HG03558 (cell line): ENCODE measurements around the gene SMAP2.
"Not testable (repeated sequence)": the region's sequence is repeated elsewhere in the genome, so short reads cannot be mapped to it uniquely, and the experiment has no call there.

Source experiments
- ATAC-seq: cut with Tn5 transposase; IDR thresholded peaks from one replicate; pipeline ENCODE4 v1.9.1; 2021; ENCODE audit warnings: moderate number of reproducible peaks; ENCODE audit not compliant: unreplicated experiment; ENCODE audit errors: extremely low read depth

Gene SMAP2

DNA sequence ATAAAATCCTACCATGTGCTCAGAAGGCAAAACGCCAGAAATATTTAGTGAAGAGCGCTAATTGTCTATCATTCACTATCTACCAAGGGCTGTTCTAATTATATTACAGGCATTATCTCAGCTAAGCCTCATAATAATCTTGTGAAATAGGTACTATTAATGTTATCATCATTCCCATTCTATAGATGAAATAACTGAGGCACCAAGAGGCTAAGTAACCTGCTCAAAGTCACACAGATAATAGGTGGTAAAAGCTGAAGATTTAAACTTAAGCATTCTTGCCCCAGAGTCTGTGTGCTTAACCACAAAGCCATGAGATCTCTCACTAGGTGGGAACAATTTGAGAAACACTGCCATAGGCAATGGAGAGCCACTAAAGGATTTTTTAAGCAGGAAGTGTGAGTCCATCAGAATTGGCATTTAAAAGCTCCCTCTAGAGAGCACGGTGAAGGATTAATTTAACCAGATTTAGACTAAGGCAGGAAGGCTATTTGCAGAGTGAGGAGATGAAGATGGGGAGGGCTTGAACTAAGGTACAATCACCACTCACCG is 1.7 kb upstream of the SMAP2 start:
- no peak for ATAC-seq

DNA sequence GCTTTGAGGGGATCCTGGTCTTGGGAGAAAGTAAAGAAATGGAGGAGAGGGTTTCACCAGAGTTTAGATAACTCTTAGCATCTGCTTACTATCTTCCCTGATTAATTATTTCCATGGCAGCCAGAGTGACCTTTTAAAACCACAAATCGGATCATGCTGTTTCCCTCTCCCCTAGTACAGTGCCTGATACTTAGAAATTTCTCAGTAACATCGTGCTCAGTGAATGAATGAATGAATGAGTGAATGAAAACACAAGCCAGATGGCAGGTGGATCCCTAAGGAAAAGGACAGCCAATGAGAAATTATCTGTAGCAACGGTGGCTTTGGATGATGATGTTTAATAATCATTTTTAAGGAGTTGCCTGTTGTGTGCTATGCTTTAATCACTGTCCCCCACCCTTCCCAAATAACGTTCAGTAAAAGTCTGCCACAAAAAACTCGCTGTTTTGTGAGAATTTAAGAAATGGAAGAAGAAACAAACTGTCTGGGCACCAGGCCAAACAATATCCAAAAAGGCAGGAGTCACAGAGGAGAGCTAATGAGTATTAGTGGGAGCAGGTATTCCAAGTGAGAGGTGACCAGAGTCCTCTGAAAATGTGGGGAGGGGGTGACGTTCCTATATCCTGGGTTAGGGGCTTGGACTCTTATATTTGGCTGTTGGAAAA is 737 bp upstream of the SMAP2 start:
- ATAC-seq = no peak

DNA sequence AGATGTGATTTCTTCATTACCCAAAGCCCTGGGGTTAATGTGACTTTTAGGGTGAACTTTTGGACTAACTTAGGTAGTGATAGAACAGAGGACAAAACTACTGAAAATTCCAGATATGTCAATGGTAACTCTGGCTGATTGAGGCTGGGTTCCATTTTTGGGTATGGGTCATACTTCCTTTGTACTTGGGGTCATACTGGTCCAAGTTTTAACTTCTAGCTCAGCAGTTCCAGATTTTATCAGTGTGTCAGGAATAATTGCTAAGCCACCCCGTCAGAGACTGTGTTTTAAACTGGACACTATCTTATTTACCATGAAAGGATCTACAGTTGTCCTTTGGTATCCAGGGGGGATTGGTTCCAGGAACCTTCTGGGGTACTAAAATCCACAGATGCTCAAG is 4.0 kb downstream of the SMAP2 start:
- ATAC-seq = no peak

DNA sequence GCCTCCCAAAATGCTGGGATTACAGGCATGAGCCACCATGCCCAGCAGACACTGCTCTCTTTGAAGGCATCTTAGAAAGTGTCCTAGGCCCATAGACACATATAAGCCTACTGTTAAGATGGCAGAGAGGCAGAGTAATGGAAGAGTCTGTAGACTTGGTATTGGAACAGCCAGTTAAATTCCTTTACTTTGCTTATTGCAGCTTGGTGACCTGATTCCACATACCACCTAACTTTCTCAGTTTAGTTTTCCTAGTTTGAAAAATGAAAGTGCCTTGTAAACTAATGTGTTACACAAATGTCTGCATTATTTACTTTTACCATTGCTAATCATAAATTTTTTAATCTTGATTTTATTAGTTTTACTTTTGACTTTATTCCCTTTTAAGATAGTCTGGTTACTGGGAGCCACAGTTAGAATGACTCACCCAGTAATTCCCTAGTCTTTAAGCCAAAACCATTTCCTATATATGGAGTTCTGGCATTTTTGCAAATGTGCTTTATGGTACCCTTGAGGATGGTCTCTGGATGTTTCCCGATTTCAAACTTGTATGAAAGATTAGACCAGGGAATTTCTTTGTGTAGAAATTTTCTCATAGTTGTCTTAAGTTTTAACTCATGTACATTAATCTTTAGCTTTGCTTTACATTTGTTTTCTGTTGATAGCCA is 6.4 kb downstream of the SMAP2 start:
- no peak for ATAC-seq

DNA sequence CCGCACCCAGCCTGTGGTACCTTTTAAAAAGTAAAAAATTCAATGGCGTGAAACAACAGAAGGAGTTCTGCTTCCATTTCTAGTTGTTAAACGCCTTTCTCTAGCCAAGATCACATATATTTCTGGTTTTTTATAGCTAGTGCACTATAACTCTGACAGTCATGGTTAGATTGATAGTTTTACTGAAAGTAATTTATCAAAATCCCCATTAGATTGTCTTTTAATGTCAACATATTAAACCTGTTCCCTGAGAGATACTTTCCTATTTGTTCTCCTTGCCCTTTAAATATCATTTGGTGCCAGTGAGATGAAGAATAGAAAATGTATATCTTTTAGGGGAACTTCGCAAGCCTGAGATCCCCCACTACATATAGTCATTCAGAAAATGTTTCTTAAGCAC is 7.3 kb downstream of the SMAP2 start:
- ATAC-seq = no peak

DNA sequence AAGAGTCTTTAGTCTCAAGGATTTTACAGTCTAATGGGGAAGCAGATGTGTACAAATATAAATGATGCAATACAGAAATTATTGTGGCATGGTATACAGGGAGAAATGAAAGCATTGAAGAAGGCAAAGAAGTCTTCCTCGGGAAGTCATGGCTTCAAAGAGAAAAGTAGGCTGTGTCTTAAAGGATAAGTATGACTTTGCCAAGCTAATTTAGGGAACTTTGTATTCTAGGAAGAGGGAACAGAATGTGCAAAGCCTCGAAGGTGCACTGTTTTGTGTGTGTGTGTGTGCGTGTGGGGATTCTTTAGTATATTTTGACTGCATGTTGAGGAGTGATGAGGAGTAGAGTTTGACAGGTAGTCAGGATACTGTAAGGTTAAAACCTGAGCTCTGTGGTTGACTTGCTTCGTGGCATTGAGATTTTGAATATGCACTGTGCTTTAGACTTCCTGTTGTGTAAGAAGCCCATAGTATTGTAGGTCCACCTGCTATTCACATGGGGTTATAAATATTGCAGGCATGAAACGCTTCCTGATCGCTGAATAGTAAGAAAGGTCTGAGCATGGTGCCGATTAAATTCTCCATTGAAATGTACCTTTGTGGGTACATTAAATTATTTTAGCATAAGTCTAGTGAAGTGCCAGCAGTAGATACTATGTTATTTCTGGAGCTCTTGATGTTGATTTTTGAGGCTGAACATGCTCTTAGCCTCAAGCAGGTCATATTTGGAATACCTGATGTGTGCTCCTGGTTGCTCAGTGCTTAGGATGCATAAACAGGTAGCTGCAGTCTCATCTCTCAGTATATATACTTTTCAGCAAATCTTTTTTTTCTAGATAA is 8.0 kb downstream of the SMAP2 start:
- ATAC-seq = no peak

DNA sequence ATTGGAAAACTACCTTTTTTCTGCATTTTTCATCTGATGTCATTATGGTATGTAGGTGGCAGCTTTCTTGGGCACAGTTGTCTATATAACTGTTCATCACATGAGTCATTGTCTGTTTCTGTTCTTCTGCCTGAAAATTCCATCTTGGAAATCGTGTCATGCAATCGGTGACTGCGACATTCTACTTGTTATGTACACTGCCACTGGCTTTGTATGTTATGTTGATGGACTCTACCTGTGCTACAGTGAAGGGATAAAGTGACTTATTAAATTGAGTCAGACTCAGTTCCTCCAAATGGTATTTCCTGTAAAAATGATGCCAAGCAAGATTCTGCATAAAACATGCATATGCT is 8.6 kb downstream of the SMAP2 start:
- no peak for ATAC-seq

DNA sequence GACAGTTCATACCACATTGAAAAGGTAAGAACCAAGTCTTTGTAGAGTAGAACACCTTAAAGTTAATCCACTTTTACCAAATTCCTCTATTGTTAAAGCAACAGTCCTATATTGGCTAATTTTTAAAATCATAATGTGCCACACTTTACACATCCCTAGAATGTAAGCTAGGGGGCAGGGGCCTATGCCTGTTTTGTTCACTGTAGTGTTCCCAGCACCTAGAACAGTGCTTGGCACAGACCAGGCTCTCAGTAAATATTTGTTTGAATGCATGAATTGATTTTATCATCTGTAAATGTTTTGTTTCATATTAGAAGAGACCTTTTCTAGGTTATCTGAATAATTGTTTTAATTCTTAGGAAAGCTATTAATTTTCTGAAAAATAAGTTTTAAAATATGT is 9.1 kb downstream of the SMAP2 start:
- no peak for ATAC-seq

DNA sequence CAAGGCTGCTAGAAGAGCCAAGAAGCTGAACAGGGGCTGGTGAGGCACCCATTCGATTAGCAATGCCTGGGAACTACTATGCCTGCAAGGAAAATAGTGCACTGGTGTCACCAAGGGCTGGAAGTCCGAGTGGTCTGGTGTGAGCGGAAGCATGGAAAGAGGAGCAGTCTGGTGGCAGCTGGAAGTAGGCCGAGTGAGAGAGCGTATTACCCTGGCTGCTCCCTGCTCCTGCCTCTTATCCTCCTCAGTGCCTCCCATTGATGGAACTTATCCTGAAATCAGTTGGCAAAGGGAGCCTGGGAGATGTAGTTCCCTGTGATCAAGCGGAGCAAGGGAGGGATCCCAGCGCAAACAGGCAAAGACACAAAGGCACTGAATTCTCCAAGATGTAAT is 9.6 kb downstream of the SMAP2 start:
- ATAC-seq = no peak

DNA sequence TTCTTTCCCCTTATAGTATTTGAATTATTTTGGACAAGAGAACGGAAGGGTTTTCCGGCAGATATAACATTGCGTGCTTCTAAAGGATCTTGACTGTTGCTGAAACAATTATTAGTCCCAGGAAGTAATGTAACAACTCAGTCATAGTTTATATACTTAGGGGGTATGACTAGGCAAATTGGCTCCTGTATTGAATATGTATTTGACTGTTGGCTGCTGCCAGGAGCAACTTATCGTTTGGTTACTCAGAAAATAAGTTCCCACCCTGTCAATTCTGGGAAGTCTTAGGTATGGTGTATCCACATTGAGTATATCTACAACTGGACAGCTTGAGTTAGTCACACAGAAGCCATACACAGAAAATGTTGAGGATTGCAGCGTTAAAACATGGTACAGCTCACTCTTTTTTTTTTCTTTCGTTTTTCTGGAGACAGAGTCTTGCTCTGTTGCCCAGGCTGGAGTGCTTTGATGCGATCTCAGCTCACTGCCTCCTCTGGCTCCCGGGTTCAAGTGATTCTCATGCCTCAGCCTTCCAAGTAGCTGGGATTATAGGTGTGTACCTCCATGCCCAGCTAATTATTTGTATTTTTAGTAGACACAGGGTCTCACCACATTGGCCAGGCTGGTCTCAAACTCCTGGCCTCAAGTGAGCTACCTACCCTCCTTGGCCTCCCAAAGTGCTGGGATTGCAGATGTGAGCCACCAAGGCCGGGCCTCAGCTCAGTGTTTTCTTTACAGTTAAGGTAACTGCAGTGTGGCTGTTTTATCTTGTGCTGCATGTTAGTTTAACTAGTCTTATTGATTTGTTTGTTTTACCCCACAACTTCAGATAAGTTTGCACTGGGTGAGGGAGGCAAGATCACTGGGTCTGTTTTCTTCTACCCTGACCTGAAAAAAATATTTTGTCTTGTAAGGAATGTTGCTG is 10.2 kb downstream of the SMAP2 start:
- no peak for ATAC-seq

DNA sequence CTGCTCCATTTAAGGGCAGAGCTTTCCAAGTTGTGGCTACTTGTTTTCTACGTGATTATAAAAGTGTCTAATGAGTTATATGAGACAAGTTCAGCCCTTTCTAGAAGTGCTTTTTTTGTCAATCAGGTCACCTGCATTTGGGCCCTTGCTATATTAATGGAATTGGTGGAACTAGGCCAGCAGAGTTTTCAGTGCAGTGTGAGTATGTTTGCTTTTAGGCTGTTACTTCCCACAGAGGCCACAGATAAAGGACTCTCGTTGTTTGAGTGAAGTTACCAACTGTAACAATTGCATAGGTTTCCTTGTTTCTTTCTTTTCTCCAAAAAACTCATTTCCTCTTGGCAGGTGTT is 10.9 kb downstream of the SMAP2 start:
- ATAC-seq = no peak

DNA sequence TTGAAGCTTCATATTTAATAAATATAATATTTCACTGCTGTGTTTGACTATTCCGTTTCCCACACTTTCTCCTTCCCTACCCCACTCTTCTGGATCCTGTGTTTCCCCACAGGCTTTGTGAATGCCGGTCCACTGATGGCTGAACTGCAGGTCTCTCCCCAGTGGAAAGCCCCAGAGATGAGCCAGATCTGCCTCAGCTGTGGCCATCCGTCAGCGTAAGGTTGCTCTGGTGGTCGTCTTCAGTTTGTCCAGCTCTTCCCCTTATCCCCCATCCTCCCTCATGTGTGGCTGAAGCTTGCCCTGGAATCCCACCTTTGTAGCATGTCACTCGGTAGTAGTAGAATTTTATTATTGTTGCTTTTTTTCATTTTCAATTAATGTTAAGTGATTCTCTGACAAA is 11.4 kb downstream of the SMAP2 start:
- ATAC-seq = no peak

DNA sequence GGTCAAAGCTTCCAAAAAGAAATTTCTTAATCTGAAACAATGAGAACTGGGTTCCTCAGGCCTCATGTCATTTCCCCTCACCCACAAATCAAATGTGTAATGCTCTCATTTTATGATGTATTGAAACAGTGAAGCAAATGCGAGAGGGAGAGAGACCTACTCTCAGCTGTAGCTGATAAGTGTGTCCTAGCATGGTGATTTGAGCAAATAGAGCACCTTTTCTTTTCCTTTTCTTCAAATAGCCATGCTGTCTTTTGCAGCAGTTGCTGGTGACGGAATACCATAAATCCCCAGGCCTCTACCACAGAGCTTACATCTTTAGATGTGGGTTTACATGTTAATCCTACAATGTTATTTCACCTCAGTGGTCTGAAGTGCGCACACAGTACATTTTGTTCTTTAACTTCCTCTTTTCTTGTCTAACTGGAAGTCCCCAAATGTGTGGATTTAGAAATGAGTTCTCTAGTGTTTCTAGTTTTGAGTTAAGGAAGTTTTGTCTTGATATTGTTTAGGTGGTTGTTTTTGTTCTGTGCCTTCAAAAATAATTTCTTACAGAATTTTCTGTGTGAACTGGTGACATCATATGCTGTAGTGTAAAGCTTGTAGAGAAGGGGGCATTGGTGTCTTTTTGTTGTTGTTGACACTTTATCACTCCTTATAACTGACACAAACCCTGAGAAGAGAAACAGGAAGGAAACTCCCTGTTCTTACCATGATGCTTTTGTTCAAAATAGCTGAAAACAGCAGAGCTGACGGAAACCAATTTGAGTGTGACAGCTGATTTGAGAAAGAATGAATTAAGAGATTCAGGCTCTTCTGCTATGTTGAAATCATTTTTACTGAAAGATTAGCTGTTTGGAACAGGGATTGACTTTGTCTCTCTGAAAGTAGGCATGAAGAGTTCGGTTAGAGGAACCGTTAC is 12.2 kb downstream of the SMAP2 start:
- ATAC-seq = peak; percentile 34

DNA sequence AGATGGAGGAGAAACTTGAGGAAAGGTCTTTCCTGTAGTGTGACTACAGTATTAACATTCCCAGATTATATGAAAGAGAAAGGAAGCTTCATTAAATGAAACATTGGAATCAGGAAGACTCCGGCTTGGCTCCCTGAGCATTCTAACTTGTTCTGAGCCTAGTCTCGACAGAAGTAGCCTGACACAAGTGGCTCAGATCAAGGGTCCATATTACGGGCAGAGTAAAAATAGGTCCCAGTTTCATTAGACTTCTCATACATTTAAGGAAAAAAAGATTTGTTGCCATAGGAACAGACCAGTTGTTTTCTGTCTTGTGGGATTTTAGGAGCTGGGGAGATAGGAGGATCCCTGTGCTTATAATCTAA is 12.8 kb downstream of the SMAP2 start:
- no peak for ATAC-seq

DNA sequence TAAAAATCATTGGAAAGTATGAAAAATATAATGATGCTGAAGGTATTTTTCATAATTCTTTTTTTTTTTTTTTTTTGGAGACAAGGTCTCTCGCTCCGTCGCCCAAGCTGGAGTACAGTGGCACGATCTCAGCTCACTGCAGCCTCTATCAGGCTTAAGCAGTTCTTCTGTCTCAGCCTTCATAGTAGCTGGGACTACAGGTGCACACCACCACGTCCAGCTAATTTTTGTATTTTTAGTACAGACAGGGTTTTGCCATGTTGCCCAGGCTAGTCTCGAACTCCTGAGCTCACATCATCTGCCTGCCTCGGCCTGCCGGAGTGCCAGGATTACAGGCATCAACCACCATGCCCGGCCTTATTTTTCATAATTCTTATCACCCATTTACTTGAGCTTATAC is 13.3 kb downstream of the SMAP2 start:
- no peak for ATAC-seq

DNA sequence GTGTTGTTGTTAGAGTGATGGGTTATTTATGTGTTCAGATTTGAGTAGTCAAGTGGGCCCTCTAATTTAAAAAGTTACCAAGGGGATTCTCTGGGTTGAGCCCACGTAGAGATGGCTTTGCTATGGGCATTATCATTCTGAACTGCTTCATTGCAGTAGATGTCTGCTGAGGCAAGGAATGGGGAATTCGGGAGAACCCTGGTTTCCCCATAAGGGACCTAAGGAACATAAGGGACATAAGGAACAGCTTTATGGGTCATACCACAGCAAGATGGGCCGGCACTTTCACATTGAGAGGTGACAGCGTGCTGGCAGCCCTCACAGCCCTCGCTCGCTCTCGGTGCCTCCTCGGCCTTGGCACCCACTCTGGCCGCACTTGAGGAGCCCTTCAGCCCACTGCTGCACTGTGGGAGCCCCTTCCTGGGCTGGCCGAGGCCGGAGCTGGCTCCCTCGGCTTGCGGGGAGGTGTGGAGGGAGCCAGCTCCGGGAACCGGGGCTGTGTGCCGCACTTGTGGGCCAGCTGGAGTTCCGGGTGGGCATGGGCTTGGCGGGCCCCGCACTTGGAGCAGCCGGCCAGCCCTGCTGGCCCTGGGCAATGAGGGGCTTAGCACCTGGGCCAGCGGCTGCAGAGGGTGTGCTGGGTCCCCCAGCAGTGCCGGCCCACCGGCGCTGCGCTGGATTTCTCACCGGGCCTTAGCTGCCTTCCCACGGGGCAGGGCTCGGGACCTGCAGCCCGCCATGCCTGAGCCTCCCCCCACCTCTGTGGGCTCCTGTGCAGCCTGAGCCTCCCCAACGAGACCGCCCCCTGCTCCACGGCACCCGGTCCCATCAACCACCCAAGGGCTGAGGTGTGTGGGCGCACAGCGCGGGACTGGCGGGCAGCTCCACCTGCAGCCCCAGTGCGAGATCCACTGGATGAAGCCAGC is 14.1 kb downstream of the SMAP2 start:
- ATAC-seq = not testable (repeated sequence)

DNA sequence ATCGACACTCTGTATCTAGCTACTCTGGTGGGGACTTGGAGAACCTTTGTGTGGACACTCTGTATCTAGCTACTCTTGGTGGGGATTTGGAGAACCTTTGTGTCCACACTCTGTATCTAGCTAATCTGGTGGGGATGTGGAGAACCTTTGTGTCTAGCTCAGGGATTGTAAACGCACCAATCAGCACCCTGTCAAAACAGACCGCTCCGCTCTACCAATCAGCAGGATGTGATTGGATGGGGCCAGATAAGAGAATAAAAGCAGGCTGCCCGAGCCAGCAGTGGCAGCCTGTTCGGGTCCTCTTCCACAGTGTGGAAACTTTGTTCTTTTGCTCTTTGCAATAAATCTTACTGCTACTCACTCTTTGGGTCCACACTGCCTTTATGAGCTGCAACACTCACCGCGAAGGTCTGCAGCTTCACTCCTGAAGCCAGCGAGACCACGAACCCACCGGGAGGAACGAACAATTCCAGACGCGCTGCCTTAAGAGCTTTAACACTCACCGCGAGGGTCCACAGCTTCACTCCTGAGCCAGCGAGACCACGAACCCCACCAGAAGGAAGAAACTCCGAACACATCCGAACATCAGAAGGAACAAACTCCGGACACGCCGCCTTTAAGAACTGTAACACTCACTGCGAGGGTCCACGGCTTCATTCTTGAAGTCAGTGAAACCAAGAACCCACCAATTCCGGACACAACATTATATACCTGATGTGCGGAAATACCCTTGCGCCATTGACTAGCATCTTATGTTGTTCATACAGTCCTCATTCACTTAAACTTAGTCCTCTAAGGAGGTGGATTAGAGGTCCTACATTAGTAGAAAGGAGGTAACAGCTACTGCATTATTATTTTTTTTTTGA is 15.2 kb downstream of the SMAP2 start:
- ATAC-seq = not testable (repeated sequence)
